ENCODE data around the gene TUBGCP3.

The TUBGCP3 gene

DNA sequence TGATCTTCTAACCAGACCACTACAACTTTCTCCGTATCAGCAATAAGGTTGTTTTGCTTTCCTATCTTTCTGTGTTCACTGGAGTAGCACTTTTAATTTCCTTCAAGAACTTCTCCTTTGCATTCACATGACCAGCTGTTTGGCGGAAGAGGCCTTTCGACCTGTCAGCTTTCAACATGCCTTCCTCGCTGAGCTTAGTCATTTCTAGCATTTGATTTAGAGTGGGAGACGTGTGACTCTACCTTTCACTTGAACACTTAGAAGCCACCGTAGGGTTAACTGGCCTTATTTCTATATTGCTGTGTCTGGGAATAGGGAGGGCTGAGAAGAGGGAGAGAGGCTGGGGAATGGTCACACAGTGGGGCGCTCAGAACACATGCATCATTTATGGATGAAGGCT is 104.7 kb downstream of the TUBGCP3 start:
- DNase-seq (ENCODE audit: low read depth in 2 of 2), result no peak

DNA sequence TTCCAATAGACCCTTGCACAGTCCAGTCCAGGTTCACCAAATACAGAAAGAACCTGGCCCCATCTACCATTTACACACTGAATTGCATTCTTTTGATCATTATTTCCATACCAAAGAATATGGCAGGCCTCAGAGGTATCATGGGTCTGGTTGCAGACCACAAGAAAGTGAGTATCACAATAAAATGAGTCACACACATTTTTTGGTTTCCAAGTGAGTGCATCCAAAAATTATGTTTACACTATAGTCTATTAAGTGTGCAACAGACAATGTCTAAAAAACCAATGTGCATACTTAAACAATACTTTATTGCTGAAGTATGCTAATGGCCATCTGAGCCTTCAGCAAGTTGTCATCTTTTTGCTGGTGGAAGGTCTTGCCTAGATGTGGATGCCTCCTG is 106.5 kb downstream of the TUBGCP3 start:
- no peak for DNase-seq (ENCODE audit: low read depth in 2 of 2)

DNA sequence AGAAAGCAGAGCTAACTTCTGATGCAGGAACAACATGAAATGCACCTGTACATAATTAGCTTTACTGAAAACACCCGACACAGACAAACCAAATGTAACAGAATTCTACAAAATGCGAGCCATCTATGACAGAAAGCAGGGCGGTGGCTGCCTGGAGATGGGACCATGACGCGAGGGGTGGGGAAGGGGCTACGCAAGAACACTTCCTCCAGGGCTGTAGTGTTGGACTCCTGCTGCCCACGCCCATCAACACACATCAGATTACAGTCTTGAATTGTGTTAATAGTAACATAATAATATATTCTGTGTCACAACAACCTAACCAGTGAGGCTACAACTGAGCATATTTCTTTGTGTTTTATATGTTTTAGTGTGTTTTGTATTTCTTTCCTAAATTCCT is 108.6 kb downstream of the TUBGCP3 start:
- no peak for DNase-seq (ENCODE audit: low read depth in 2 of 2)

DNA sequence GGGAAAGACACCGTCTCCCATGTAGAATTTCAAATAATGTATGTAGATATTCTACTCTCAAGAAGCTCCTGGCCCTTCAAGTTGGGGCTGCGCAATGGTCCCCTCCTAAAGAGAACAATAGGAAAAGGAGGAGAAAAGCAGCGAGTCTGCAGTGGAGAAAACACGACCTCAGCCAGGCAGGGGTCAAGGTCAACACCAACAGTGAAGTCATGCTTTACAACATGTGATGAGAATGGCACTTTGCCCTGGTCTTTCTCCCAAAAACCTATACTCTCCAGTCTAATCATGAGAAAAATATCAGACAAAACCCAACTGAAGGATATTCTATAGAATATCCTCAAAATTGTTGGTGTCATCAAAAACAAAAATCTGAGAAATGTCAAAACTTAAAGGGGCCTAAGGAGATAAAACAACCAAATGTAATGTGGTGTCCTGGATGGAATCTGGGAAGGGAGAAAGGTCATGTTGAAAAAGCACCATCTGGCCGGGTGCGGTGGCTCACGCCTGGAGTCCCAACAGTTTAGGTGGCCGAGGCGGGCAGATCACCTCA is 110.8 kb downstream of the TUBGCP3 start:
- DNase-seq (ENCODE audit: low read depth in 2 of 2), result no peak

GRCh38 chr13:112475889-112476288 is 112.1 kb downstream of the TUBGCP3 start:
- no peak for DNase-seq (ENCODE audit: low read depth in 2 of 2)

- DNase-seq (ENCODE audit: low read depth in 2 of 2), result no peak
Observed at GRCh38 chr13:112474869-112475268, 113.1 kb downstream of the TUBGCP3 start.

GRCh38 chr13:112473818-112474217 is 114.1 kb downstream of the TUBGCP3 start:
- DNase-seq (ENCODE audit: low read depth in 2 of 2), result no peak

DNA sequence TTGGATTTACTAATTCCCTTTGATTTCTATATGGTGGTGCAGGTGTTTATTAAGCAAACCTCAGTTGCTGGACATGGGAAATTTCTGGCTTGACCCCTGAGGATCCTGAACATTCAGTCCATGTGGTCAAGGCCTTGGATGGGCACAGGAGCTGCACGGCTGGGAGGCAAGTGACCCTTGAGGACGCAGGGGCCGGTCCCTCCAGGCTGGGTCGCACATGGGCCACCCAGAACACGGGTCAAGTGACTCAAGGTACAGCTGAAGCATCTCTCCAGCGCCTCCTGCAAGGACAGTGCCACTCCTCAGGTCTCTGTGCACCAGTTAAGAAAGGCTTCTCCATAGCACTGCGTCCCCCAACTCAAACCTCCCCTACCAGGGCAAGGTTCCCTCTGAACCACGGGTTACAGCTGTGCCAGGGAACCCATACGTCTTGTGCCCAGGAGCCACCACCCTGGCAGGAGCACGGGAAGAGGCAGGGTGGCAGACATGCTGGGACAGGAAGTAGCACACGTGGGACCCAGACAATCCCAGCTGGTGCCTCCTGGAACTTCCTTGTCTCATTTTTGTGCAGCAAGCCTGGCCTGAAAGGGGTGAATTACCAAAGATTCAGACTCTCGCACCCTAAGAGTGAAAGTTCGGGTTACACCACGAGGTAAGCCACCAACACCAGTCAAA is 118.7 kb downstream of the TUBGCP3 start:
- no peak for DNase-seq (ENCODE audit: low read depth in 2 of 2)

DNA sequence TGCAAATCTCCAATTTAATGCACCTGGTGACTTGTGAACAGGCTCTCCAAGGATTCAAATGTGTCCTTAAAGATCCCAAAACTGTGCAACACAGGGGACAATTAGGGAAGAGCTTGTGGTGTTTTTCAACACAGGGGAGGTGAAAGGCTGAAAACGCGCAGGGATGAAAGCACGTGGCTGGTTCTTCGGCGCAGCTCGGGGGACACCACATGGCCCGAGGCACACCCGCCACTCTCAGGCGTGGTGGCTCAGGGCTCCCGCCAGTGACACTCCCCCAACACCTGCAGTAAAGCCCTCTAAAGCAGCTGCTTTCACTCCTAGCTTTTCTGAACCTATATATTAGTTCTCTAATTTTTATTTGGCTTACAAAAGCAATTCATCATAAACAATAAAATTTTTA is 119.9 kb downstream of the TUBGCP3 start:
- DNase-seq (ENCODE audit: low read depth in 2 of 2), result no peak

DNA sequence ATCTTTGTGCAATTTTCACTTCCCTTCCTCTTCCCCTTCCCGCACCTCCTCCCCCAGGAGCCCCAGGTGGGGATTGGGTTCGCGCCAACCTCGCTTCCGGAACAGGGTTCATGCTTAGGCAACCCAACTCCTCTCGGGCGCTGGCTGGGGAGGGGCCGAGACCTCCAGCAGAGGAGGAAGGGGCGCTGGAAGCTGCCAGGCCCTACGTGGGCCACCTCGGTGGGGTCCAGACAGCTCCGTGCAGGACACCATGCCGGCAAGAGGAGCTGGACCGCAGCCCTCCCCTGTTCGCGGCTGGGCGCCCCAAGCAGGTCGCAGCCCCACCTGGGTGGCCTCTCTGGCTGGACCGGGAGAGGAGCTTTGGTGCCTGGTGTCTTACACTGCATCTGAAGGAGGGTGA is 120.7 kb downstream of the TUBGCP3 start:
- no peak for DNase-seq (ENCODE audit: low read depth in 2 of 2)

DNA sequence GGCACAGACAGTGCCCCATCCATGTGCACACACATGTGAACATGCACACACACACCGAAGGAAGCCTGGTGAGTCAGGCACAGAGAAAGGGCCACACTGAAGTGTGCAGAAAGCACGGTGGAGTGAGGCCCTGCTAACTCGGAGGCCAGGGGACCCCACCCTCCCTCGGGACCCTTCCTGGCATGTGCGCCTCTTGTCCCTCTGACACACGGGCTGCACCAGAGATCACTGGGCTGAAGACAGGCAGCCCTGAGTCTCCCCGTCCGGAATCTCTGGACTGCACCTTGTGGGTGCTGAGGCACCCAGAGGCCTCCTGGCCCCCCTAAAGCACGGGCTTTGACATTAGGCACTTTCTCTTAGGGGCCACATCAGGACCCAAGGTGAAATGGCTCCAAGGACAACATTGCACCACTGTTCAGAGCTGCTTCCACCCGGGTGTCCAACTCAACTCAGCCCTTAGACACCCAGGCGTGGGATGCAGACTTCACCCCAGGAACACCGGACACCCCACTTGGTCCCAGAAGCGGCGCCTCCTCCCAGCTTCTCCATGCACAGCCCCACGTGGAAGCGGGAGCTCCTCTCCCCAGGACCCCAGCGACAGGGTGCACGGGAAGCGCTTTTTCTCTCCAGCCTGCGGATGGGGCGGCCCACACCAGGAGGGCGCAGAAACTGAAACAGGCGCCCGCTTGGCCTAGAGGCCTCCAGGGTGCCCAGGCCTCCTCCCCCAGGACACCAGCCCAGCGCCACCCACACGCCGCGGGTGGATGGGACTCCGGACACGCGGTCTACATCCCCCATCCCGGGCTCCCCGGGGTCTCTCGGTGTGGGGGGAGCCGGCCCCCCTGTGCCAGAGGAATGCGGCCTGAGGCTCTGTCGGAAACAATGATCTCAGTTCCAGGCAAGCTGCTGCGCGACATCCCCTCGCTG is 121.6 kb downstream of the TUBGCP3 start:
- no peak for DNase-seq (ENCODE audit: low read depth in 2 of 2)

GRCh38 chr13:112465251-112466131 is 122.5 kb downstream of the TUBGCP3 start:
- no peak for DNase-seq (ENCODE audit: low read depth in 2 of 2)

DNA sequence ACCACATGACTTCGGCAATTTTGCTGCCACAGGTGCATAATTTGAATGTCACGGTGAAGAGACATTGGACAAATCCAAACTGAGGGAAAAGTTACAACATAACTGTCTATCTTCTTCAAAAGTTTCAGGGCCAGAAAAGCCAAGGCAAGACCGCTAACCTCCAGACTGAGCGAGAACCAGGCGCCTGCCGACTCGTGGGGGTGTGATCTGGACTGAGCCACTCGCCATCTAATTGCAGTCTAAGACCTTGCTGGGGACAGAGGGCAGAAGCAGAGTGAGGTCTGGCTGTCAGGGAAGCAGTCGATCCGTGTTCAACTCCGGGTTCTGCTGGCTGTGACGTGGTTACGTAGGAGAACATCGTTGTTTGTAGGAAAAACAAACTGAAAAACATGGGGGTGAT is 123.2 kb downstream of the TUBGCP3 start:
- DNase-seq (ENCODE audit: low read depth in 2 of 2), result no peak

DNA sequence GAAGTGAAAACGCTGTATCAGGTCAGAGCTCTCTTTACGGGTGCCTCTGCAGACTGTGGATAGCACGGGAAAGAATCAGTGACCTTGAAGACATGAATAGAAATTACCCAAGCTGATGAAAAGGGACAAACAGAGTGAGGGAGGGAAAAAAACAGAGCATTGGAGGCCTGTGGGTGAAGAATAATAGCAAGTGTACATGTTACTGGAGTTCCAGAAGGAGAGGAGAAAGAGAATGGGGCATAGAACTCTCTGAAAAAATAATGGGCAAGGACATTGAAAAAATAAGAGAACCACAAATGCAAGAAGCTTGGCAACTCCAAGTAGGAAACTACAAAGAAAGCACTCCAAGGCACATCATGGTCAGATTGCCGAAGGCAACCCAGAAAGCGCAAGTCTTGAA is 125.5 kb downstream of the TUBGCP3 start:
- no peak for DNase-seq (ENCODE audit: low read depth in 2 of 2)

DNA sequence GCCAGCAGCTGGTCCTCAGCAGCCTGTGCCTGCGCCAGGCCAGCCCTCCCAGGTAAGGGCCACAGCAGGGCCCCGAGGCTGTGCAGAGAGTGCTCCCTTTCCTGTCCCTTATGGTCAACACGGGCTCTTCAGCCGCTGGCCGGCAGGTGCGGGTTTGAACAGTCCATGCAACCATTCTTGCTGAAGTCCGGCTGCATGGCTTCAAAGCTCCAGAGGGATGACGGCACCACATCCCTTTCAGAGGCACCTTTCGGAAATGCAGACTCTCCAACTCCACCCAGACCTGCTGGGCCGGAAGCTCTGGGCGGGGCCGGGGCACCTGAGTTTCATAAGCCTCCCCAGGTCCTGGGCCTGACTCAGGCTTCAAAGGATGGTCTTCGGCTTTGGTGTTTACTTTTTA is 130.5 kb downstream of the TUBGCP3 start:
- DNase-seq (ENCODE audit: low read depth in 2 of 2), result no peak

- no peak for DNase-seq (ENCODE audit: low read depth in 2 of 2)
Observed at GRCh38 chr13:112457081-112457480, 130.9 kb downstream of the TUBGCP3 start.

DNA sequence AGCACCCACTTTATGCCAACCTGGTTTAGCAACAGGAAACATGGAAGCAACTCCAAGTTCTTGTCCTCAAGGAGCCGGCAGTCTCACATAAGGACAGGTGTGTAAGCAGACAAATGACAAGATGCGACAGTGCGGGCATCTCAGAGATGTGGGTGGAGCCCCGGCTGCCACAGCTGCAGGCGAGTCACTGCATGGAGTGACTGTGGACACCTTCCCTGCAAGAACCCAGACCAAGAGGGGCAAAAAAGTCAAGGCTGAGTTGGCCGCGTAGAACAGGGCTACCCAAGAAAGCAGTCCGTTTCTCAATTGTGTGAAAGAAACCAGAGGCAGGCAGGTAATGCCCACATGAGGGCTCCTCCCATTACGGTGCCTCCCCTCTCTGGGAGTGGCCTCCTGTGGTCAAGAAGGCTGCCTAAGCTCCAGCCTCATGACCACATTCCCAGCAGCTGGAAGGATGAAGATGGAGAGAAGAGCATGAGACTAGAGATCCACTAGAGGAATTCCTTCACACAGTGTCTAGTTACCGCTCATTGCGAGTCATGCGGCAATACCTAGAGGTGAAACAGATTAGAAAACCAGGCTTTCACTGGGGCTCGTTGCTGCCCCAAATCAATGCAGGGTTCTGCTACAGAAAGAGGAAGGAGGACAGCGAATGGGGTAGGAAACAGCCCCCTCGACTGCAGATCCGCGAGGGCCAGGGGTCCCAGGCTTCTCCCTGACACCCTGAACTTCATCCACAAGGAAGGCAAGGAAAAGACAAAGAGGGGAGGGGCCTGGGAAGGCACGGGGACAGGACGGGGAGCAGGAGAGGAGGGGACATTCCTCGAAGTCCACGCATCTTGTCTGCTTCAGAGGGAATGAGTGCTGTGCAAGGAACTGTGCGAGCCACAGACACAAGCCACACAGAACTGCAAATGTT is 131.6 kb downstream of the TUBGCP3 start:
- DNase-seq (ENCODE audit: low read depth in 2 of 2), result no peak

- no peak for DNase-seq (ENCODE audit: low read depth in 2 of 2)
Observed at GRCh38 chr13:112455476-112456059, 132.4 kb downstream of the TUBGCP3 start.

- no peak for DNase-seq (ENCODE audit: low read depth in 2 of 2)
Observed at GRCh38 chr13:112454648-112455334, 133.2 kb downstream of the TUBGCP3 start.

Measured in stimulated activated CD4-positive, alpha-beta T cell treated with anti-CD3 and anti-CD28 coated beads, Interleukin-1b, Interleukin-23, amount 100 ng/mL, for 4 hours (primary cell).